Loucy (cell line): Measurements from ENCODE around the gene EIF4E2.

Experiments
- H2AFZ ChIP-seq: fragments of 200-600 bp; sonication (generic); 2 replicates; pipeline ENCODE4 v1.6.0; 2016; ENCODE audit warnings: antibody characterized with exemption, mild to moderate bottlenecking, low read length, moderate library complexity
- H3F3A ChIP-seq: fragments of 200-600 bp; 2 replicates; pipeline ENCODE4 v1.6.0; 2016; ENCODE audit warnings: antibody characterized with exemption, low read depth, mild to moderate bottlenecking
- H3K27me3 ChIP-seq: fragments of 200-600 bp; sonication (generic); 2 replicates; pipeline ENCODE4 v1.6.1; 2014; ENCODE audit warnings: low read length, mild to moderate bottlenecking; ENCODE audit not compliant: insufficient read depth, poor library complexity, severe bottlenecking
- H3K36me3 ChIP-seq: fragments of 200-600 bp; sonication (generic); 2 replicates; pipeline ENCODE4 v1.6.1; 2016; ENCODE audit warnings: low read length; ENCODE audit not compliant: insufficient read depth
- H3K4me1 ChIP-seq: fragments of 200-600 bp; sonication (generic); 2 replicates; pipeline ENCODE4 v1.5.1; 2014; ENCODE audit warnings: low read length, mild to moderate bottlenecking; ENCODE audit not compliant: insufficient read depth, poor library complexity, severe bottlenecking
- H3K4me2 ChIP-seq: fragments of 200-600 bp; sonication (generic); 2 replicates; pipeline ENCODE4 v1.6.0; 2014; ENCODE audit warnings: antibody characterized with exemption, low read length, low read depth, mild to moderate bottlenecking; ENCODE audit not compliant: poor library complexity, severe bottlenecking
- H3K4me3 ChIP-seq: fragments of 200-600 bp; sonication (generic); 2 replicates; pipeline ENCODE4 v1.5.1; 2014; ENCODE audit warnings: low read length, mild to moderate bottlenecking, mixed read lengths; ENCODE audit not compliant: poor library complexity, severe bottlenecking
- H3K79me2 ChIP-seq: fragments of 200-600 bp; sonication (generic); 2 replicates; pipeline ENCODE4 v1.6.1; 2014; ENCODE audit warnings: low read length; ENCODE audit not compliant: insufficient read depth
- H3K9ac ChIP-seq: fragments of 200-600 bp; sonication (generic); 2 replicates; pipeline ENCODE4 v1.6.0; 2014; ENCODE audit warnings: mild to moderate bottlenecking, low read depth, low read length, moderate library complexity; ENCODE audit not compliant: poor library complexity, severe bottlenecking
- H3K9me2 ChIP-seq: fragments of 200-600 bp; sonication (generic); replicated peaks from 2 replicates; pipeline ENCODE4 v1.6.1; 2016; ENCODE audit warnings: low read depth, low read length, mixed read lengths
- H3K9me3 ChIP-seq: fragments of 200-600 bp; sonication (generic); 2 replicates; pipeline ENCODE4 v1.6.1; 2014; ENCODE audit warnings: mild to moderate bottlenecking, antibody characterized with exemption, low read length, low read depth; ENCODE audit not compliant: insufficient read depth
- H4K20me1 ChIP-seq: fragments of 200-600 bp; sonication (generic); 2 replicates; pipeline ENCODE4 v1.6.0; 2014; ENCODE audit warnings: antibody characterized with exemption, low read length, mild to moderate bottlenecking; ENCODE audit not compliant: insufficient read depth, poor library complexity, severe bottlenecking
- EZH2phosphoT487 ChIP-seq: fragments of 200-600 bp; IDR thresholded peaks from 2 replicates; pipeline ENCODE4 v1.6.1; 2018; ENCODE audit warnings: antibody characterized with exemption, mild to moderate bottlenecking, moderate library complexity, borderline replicate concordance
- TF ChIP-seq, protein P1 (sequence below): fragments of 200-600 bp; sonication (generic); conservative IDR thresholded peaks from 2 replicates; pipeline ENCODE4 v1.5.1; 2014; ENCODE audit warnings: mild to moderate bottlenecking, antibody characterized with exemption, low read length

The EIF4E2 gene

DNA sequence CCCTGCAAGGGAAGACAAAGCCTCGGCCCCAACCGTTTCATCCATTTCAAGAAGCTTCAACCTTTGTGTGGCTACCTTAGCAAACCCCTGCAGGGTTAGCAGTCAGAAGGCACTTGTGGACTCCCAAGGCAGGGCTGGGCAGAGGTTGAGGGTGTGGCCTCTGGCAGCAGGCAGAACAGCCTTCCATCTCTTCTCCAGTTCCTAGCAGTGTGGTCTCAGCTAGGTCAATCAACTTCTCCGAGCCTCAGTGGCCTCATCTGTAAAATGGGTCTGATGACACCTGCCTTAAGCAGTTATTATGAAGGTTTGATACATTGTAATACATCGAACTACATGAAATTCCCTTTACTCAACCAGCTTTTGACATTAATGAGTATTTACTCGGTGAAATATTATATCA lies 37.1 kb upstream of the EIF4E2 start:
- Histone ChIP-seq H3K9me3 (no peaks in the 10 kb centered on the region), H3K9ac (no peak overlapping the region), H3K4me3 (no peak overlapping the region), H3K4me2 (no peak overlapping the region), H2AFZ (no peak overlapping the region), H3F3A (no peaks in the 10 kb centered on the region), H4K20me1 (no peaks in the 10 kb centered on the region), H3K4me1 (no peaks in the 10 kb centered on the region), H3K9me2 (no peaks in the 10 kb centered on the region), H3K36me3 (no peaks in the 10 kb centered on the region), H3K27me3 (no peaks in the 10 kb centered on the region), H3K79me2 (no peaks in the 10 kb centered on the region)
- no peak for TF ChIP-seq EZH2phosphoT487
- TF ChIP-seq, protein P1, sequence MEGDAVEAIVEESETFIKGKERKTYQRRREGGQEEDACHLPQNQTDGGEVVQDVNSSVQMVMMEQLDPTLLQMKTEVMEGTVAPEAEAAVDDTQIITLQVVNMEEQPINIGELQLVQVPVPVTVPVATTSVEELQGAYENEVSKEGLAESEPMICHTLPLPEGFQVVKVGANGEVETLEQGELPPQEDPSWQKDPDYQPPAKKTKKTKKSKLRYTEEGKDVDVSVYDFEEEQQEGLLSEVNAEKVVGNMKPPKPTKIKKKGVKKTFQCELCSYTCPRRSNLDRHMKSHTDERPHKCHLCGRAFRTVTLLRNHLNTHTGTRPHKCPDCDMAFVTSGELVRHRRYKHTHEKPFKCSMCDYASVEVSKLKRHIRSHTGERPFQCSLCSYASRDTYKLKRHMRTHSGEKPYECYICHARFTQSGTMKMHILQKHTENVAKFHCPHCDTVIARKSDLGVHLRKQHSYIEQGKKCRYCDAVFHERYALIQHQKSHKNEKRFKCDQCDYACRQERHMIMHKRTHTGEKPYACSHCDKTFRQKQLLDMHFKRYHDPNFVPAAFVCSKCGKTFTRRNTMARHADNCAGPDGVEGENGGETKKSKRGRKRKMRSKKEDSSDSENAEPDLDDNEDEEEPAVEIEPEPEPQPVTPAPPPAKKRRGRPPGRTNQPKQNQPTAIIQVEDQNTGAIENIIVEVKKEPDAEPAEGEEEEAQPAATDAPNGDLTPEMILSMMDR: no peak

- H3F3A ChIP-seq: no peaks in the 10 kb centered on the region
Measured at GRCh38 chr2:232515639-232516038, 34.9 kb upstream of the EIF4E2 start.

DNA sequence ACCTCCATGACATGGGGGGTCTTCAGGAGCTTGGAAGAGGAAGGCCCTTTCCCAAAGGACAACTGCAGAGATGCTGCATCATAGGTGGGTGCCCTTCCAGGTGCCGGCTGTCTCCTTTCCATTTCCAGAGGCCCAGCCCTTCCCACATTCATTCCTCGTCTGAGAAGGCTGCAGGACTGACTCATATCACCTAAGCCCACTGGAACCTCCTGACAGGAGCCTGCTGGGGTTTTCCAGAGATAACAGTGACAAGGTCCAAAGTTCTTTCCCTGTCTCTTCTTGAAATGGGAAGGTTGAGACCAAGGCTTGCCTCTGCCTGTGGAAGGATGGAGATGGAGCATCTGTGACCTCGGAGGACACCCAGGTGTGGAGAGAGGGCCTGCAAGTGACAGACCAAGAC lies 33.9 kb upstream of the EIF4E2 start:
- TF ChIP-seq EZH2phosphoT487: no peak
- Histone ChIP-seq H3K4me1 (no peaks in the 10 kb centered on the region), H2AFZ (no peak overlapping the region), H3K9me2 (no peaks in the 10 kb centered on the region), H3K9ac (no peak overlapping the region), H4K20me1 (no peaks in the 10 kb centered on the region), H3K9me3 (no peaks in the 10 kb centered on the region), H3K27me3 (no peaks in the 10 kb centered on the region), H3K4me3 (no peak overlapping the region), H3F3A (no peaks in the 10 kb centered on the region), H3K36me3 (no peaks in the 10 kb centered on the region), H3K4me2 (no peak overlapping the region), H3K79me2 (no peaks in the 10 kb centered on the region)

More at GRCh38 chr2:232515639-232516038, 34.9 kb upstream of the EIF4E2 start:
- no peak overlapping the region for H3K4me2 ChIP-seq
- H3K36me3 ChIP-seq: no peaks in the 10 kb centered on the region
- H3K4me1 ChIP-seq: no peaks in the 10 kb centered on the region
- H2AFZ ChIP-seq: no peak overlapping the region
- no peaks in the 10 kb centered on the region for H3K27me3 ChIP-seq
- H3K4me3 ChIP-seq: no peak overlapping the region
- no peaks in the 10 kb centered on the region for H3K79me2 ChIP-seq
- TF ChIP-seq, protein P1: no peak
- no peak for TF ChIP-seq EZH2phosphoT487
- H3K9me2 ChIP-seq: no peaks in the 10 kb centered on the region
- no peaks in the 10 kb centered on the region for H4K20me1 ChIP-seq
- no peaks in the 10 kb centered on the region for H3K9me3 ChIP-seq
- H3K9ac ChIP-seq: no peak overlapping the region

GRCh38 chr2:232518844-232519243 lies 31.6 kb upstream of the EIF4E2 start:
- Histone ChIP-seq H4K20me1 (no peaks in the 10 kb centered on the region), H3K36me3 (no peaks in the 10 kb centered on the region), H3K9ac (no peak overlapping the region), H3K4me2 (no peak overlapping the region), H3K9me3 (no peaks in the 10 kb centered on the region), H3K9me2 (no peaks in the 10 kb centered on the region), H3F3A (no peaks in the 10 kb centered on the region), H2AFZ (no peak overlapping the region), H3K79me2 (no peaks in the 10 kb centered on the region), H3K4me3 (no peak overlapping the region), H3K4me1 (no peaks in the 10 kb centered on the region), H3K27me3 (no peaks in the 10 kb centered on the region)
- TF ChIP-seq, protein P1: no peak
- TF ChIP-seq EZH2phosphoT487: no peak
